ENCODE results near the gene CACUL1. TPM values are rescaled to one million over a fixed set of nuclear protein-coding genes. Genes with fewer than 3 reads are reported as not detected.

CACUL1 gene
- total and polyA plus RNA-seq, 2 donors (not counting 3 experiments of a cell fraction or from before 2014, with no cell fraction given), result 6.0 to 35.1 TPM

DNA sequence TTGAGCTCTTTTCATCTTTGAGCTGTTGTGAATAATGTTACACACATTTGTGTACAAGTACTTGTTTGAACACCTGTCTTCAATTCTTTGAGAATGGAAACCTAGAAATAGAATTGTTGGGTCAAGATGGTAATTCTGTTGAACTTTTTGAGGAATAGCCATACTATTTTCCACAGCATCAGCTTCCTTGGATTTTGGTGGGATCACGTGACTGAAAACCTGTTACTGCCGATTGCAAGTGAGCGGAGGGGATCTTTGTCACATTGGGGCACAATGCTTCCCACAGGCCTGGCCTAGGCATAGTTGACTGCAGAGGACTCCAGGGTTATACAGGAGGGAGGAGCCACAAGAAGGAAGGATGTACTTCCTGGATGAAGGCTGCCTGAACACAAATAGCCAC, 21.3 kb upstream of the CACUL1 start:
- H2AFZ ChIP-seq (ENCODE audit: low read depth, low read length), result no peak overlapping the region
- no peaks in the 10 kb centered on the region for H3K4me1 ChIP-seq (ENCODE audit: control insufficient read depth, extremely low read depth, insufficient read depth, low read length)
- BruUV-seq (replicated peaks), result no TSS peak
- no peaks in the 10 kb centered on the region for H4K20me1 ChIP-seq (replicated peaks; ENCODE audit: control insufficient read depth, extremely low read depth, insufficient read depth, low read length)
- H3K27me3 ChIP-seq (ENCODE audit: control insufficient read depth in 2 of 2, insufficient read depth in 2 of 2, low read length in 2 of 2), result no peaks in the 10 kb centered on the region
- no peaks in the 10 kb centered on the region for H3K9me3 ChIP-seq (replicated peaks; ENCODE audit: control insufficient read depth, insufficient read depth, low read length)
- H3K79me2 ChIP-seq (ENCODE audit: control insufficient read depth, insufficient read depth, low read length), result no peaks in the 10 kb centered on the region
- FAIRE-seq (no peak), DNase-seq (ENCODE audit: low read depth, low spot score) (no peak)
- H3K4me2 ChIP-seq (ENCODE audit: insufficient read depth, low read length), result no peak overlapping the region
- no peak overlapping the region for H3K4me3 ChIP-seq (replicated peaks in 1 of 3; ENCODE audit: insufficient read depth in 1 of 3, low read depth in 1 of 3, low read length in 3 of 3)
- TF ChIP-seq, protein P1, sequence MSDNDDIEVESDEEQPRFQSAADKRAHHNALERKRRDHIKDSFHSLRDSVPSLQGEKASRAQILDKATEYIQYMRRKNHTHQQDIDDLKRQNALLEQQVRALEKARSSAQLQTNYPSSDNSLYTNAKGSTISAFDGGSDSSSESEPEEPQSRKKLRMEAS (IDR thresholded peaks at IDR 0.05; ENCODE audit: insufficient read depth, insufficient read length), result no peak
- TF ChIP-seq EZH2 (IDR thresholded peaks at IDR 0.05; ENCODE audit: borderline replicate concordance, low read depth, low read length, severe bottlenecking) (no peak), JUN (IDR thresholded peaks at IDR 0.05; ENCODE audit: borderline replicate concordance, insufficient read depth, insufficient read length, low read depth) (no peak), GATA2 (IDR thresholded peaks at IDR 0.05; ENCODE audit: insufficient read depth, insufficient read length, low read depth, low read length) (no peak), POLR2A (IDR thresholded peaks at IDR 0.05; ENCODE audit: low read depth, low read length) (no peak), FOS (IDR thresholded peaks at IDR 0.05; ENCODE audit: borderline replicate concordance, insufficient read depth, low read length) (no peak), MYC (IDR thresholded peaks at IDR 0.05; ENCODE audit: low read depth, low read length) (no peak), POLR2AphosphoS5 (IDR thresholded peaks at IDR 0.05; ENCODE audit: insufficient read depth, low read depth, low read length) (no peak)
- TF ChIP-seq, protein P2, sequence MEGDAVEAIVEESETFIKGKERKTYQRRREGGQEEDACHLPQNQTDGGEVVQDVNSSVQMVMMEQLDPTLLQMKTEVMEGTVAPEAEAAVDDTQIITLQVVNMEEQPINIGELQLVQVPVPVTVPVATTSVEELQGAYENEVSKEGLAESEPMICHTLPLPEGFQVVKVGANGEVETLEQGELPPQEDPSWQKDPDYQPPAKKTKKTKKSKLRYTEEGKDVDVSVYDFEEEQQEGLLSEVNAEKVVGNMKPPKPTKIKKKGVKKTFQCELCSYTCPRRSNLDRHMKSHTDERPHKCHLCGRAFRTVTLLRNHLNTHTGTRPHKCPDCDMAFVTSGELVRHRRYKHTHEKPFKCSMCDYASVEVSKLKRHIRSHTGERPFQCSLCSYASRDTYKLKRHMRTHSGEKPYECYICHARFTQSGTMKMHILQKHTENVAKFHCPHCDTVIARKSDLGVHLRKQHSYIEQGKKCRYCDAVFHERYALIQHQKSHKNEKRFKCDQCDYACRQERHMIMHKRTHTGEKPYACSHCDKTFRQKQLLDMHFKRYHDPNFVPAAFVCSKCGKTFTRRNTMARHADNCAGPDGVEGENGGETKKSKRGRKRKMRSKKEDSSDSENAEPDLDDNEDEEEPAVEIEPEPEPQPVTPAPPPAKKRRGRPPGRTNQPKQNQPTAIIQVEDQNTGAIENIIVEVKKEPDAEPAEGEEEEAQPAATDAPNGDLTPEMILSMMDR (IDR thresholded peaks at IDR 0.05; ENCODE audit: extremely low read depth in 1 of 2, insufficient read depth in 1 of 2, low read depth in 1 of 2, low read length in 2 of 2), result no peak
- no peaks in the 10 kb centered on the region for H3K9me1 ChIP-seq (replicated peaks; ENCODE audit: control insufficient read depth, extremely low read depth, insufficient read depth, low read length)
- intact Hi-C loops (cut with micrococcal nuclease) (no loop called here), dilution Hi-C loops (cut with MboI; ENCODE audit: extremely low pct_ligation_motif_present, low sequenced_read_pairs) (no loop called here)
- H3K36me3 ChIP-seq (ENCODE audit: control insufficient read depth in 2 of 2, extremely low read depth in 1 of 2, insufficient read depth in 2 of 2, low read length in 2 of 2), result no peaks in the 10 kb centered on the region
- no peak overlapping the region for H3K27ac ChIP-seq (ENCODE audit: insufficient read depth, low read depth, low read length)
- CTCF ChIA-PET, result no interaction called here
- POLR2A ChIA-PET, result no interaction called here
- H3K9ac ChIP-seq (replicated peaks; ENCODE audit: extremely low read depth, insufficient read depth, low read length), result no peak overlapping the region
